Neuronal stem cell (in vitro differentiated cells): ENCODE data around the gene ROBO4.
A peak's percentile ranks its signal among the peaks of the same experiment; 100 is the strongest.

Experiments
- DNase-seq: peaks from one replicate; pipeline ENCODE4 v3.0.0-alpha.2; 2013; ENCODE audit warnings: low spot score
- H2AFZ ChIP-seq: one replicate; pipeline ENCODE4 v1.6.1; 2013; ENCODE audit warnings: mild to moderate bottlenecking, low read length, inconsistent platforms
- H2AK5ac ChIP-seq: 2 replicates; pipeline ENCODE4 v1.6.1; 2013; ENCODE audit warnings: low read depth, mild to moderate bottlenecking, inconsistent platforms, low read length, moderate library complexity, mixed read lengths
- H2BK120ac ChIP-seq: 2 replicates; pipeline ENCODE4 v1.6.1; 2013; ENCODE audit warnings: low read depth, mild to moderate bottlenecking, inconsistent platforms, low read length, moderate library complexity, mixed read lengths
- H2BK12ac ChIP-seq: one replicate; pipeline ENCODE4 v1.6.1; 2013; ENCODE audit warnings: low read length, inconsistent platforms
- H2BK15ac ChIP-seq: 2 replicates; pipeline ENCODE4 v1.6.1; 2013; ENCODE audit warnings: mild to moderate bottlenecking, low read length, inconsistent platforms, mixed read lengths
- H2BK5ac ChIP-seq: one replicate; pipeline ENCODE4 v1.6.1; 2013; ENCODE audit warnings: inconsistent platforms, mild to moderate bottlenecking, low read length, moderate library complexity
- H3K14ac ChIP-seq: one replicate; pipeline ENCODE4 v1.6.1; 2013; ENCODE audit warnings: low read length, inconsistent platforms
- H3K18ac ChIP-seq: 2 replicates; pipeline ENCODE4 v1.6.1; 2013; ENCODE audit warnings: low read length, inconsistent platforms
- H3K23ac ChIP-seq: 2 replicates; pipeline ENCODE4 v1.6.1; 2013; ENCODE audit warnings: low read depth, mild to moderate bottlenecking, mixed read lengths, low read length, inconsistent platforms; ENCODE audit not compliant: poor library complexity
- H3K27ac ChIP-seq: replicated peaks from 3 replicates; pipeline ENCODE4 v1.5.1; 2013; ENCODE audit warnings: low read length, inconsistent platforms
- H3K27me3 ChIP-seq, 3 experiments: 2 replicates each; pipeline ENCODE4 v1.6.1; 2013; ENCODE audit warnings: low read length in 3 of 3, mild to moderate bottlenecking in 2 of 3, inconsistent platforms in 1 of 3, low read depth in 1 of 3, mixed read lengths in 1 of 3, moderate library complexity in 1 of 3; ENCODE audit not compliant: control insufficient read depth in 3 of 3, insufficient read depth in 3 of 3
- H3K36me3 ChIP-seq, 2 donors: replicated peaks in 1 of 2; 2 replicates each; pipeline ENCODE4 v1.6.1; 2013; ENCODE audit warnings: low read length in 2 of 2; ENCODE audit not compliant: control insufficient read depth in 2 of 2, insufficient read depth in 2 of 2
- H3K4ac ChIP-seq: 2 replicates; pipeline ENCODE4 v1.6.1; 2013; ENCODE audit warnings: inconsistent platforms, mild to moderate bottlenecking, low read length, moderate library complexity
- H3K4me1 ChIP-seq, 2 donors: 1 replicate in 1 of 2; 2 replicates in 1 of 2; pipeline ENCODE4 v1.6.1; 2013; ENCODE audit warnings: low read length in 2 of 2, low read depth in 1 of 2; ENCODE audit not compliant: control insufficient read depth in 2 of 2, insufficient read depth in 1 of 2
- H3K4me2 ChIP-seq: one replicate; pipeline ENCODE4 v1.6.1; 2013; ENCODE audit warnings: mild to moderate bottlenecking, low read length, inconsistent platforms; ENCODE audit not compliant: insufficient read depth, poor library complexity, severe bottlenecking
- H3K4me3 ChIP-seq, 2 donors: 2 replicates each; pipeline ENCODE4 v1.5.1; 2013; ENCODE audit warnings: low read length in 2 of 2, mild to moderate bottlenecking in 2 of 2, inconsistent platforms in 1 of 2, moderate library complexity in 1 of 2
- H3K79me1 ChIP-seq: one replicate; pipeline ENCODE4 v1.6.1; 2013; ENCODE audit warnings: low read depth, mild to moderate bottlenecking, inconsistent platforms, low read length, moderate library complexity
- H3K9ac ChIP-seq: one replicate; pipeline ENCODE4 v1.6.1; 2013; ENCODE audit warnings: mild to moderate bottlenecking, low read depth, low read length, inconsistent platforms; ENCODE audit not compliant: poor library complexity
- H3K9me3 ChIP-seq, 2 donors: replicated peaks in 1 of 2; 2 replicates each; pipeline versions ENCODE3 to v1.6.1; 2013; ENCODE audit warnings: low read length in 2 of 2, mild to moderate bottlenecking in 2 of 2, inconsistent platforms in 1 of 2, low read depth in 1 of 2, mixed read lengths in 1 of 2, moderate library complexity in 1 of 2; ENCODE audit not compliant: control insufficient read depth in 2 of 2, insufficient read depth in 1 of 2
- H4K8ac ChIP-seq: one replicate; pipeline ENCODE4 v1.6.1; 2013; ENCODE audit warnings: low read depth, mild to moderate bottlenecking, inconsistent platforms, low read length, moderate library complexity
- H4K91ac ChIP-seq: one replicate; pipeline ENCODE4 v1.6.1; 2013; ENCODE audit warnings: low read length, low read depth, mild to moderate bottlenecking, inconsistent platforms; ENCODE audit not compliant: poor library complexity
- WGBS, 2 donors: extraction: QIAGEN DNeasy Blood & Tissue Kit; methylation state at CpG; one replicate each; pipeline ENCODE4 v1.1.7; 2013; ENCODE audit warnings: missing lambda C conversion rate in 2 of 2, mixed read lengths in 1 of 2; ENCODE audit not compliant: insufficient read length in 2 of 2, insufficient replicate concordance in 1 of 2; ENCODE audit errors: extremely low coverage in 2 of 2; 5-methylcytosine and 5-hydroxymethylcytosine counted together

The ROBO4 gene

GRCh38 chr11:124870430-124870829 is 27.2 kb downstream of the ROBO4 start:
- Histone ChIP-seq H3K9me3 (peaks cover 0 to 5% of the 10 kb centered on the region in 2 donors), H4K91ac (no peak overlapping the region)

GRCh38 chr11:124869856-124870387 is 27.7 kb downstream of the ROBO4 start:
- no CpG with 5 or more reads among the region's 14 CpGs for WGBS, 2 donors

More at GRCh38 chr11:124870430-124870829, 27.2 kb downstream of the ROBO4 start:
- Histone ChIP-seq H2BK12ac (no peak overlapping the region), H3K27me3 (peaks cover 36 to 99% (median 77%) of the 10 kb centered on the region in 3 experiments), H4K8ac (no peak overlapping the region), H3K4me1 (peaks cover 9 to 13% of the 10 kb centered on the region in 2 donors), H2BK15ac (no peak overlapping the region), H2AFZ (no peak overlapping the region), H3K14ac (no peak overlapping the region), H3K4me3 (no peak overlapping the region), H3K4me2 (no peak overlapping the region), H2BK5ac (peak overlapping the region; percentile 26), H3K36me3 (no peaks in the 10 kb centered on the region), H3K27ac (no peak overlapping the region), H3K23ac (no peak overlapping the region), H2BK120ac (no peak overlapping the region), H3K4ac (no peak overlapping the region), H3K9ac (peak overlapping the region; percentile 25), H2AK5ac (peak overlapping the region; percentile 71), H3K18ac (peak overlapping the region; percentile 1), H3K79me1 (peaks cover 1% of the 10 kb centered on the region)
- no peak for DNase-seq
- no CpG with 5 or more reads among the region's 7 CpGs for WGBS, 2 donors

GRCh38 chr11:124869331-124869730 is 28.3 kb downstream of the ROBO4 start:
- Histone ChIP-seq H3K4me2 (no peak overlapping the region), H3K4ac (no peak overlapping the region), H2AFZ (no peak overlapping the region), H3K4me1 (peaks cover 10 to 15% of the 10 kb centered on the region in 2 donors), H2BK12ac (no peak overlapping the region), H3K14ac (no peak overlapping the region), H2AK5ac (peak overlapping the region; percentile 11), H3K27ac (no peak overlapping the region), H3K18ac (no peak overlapping the region), H2BK120ac (no peak overlapping the region), H3K9me3 (peaks cover 0 to 5% of the 10 kb centered on the region in 2 donors), H3K23ac (no peak overlapping the region), H4K8ac (no peak overlapping the region), H2BK15ac (no peak overlapping the region), H3K4me3 (no peak overlapping the region), H4K91ac (no peak overlapping the region), H3K79me1 (no peaks in the 10 kb centered on the region), H3K27me3 (peaks cover 44 to 99% (median 80%) of the 10 kb centered on the region in 3 experiments), H2BK5ac (no peak overlapping the region), H3K9ac (no peak overlapping the region), H3K36me3 (no peaks in the 10 kb centered on the region)
- DNase-seq: no peak
- no CpG with 5 or more reads among the region's 16 CpGs for WGBS, 2 donors

More at GRCh38 chr11:124869856-124870387, 27.7 kb downstream of the ROBO4 start:
- Histone ChIP-seq H2BK5ac (peak overlapping the region; percentile 26), H3K4me2 (no peak overlapping the region), H3K14ac (no peak overlapping the region), H2AK5ac (peak overlapping the region; percentile 71), H2BK120ac (no peak overlapping the region), H3K4ac (no peak overlapping the region), H3K4me1 (peaks cover 10 to 13% of the 10 kb centered on the region in 2 donors), H3K79me1 (no peaks in the 10 kb centered on the region), H3K27ac (no peak overlapping the region), H3K27me3 (peaks cover 40 to 99% (median 77%) of the 10 kb centered on the region in 3 experiments), H3K9me3 (peaks cover 0 to 5% of the 10 kb centered on the region in 2 donors), H4K91ac (no peak overlapping the region), H3K36me3 (no peaks in the 10 kb centered on the region), H3K9ac (peak overlapping the region; percentile 25), H2BK12ac (no peak overlapping the region), H2AFZ (no peak overlapping the region), H2BK15ac (no peak overlapping the region), H3K4me3 (no peak overlapping the region), H4K8ac (no peak overlapping the region), H3K23ac (peak overlapping the region; percentile 65), H3K18ac (peak overlapping the region; percentile 16)
- DNase-seq: no peak

- Histone ChIP-seq H2AFZ (peak overlapping the region; percentile 71), H3K4me1 (peaks cover 10 to 18% of the 10 kb centered on the region in 2 donors), H4K8ac (no peak overlapping the region), H3K4me3 (no peak overlapping the region), H2BK5ac (no peak overlapping the region), H3K9me3 (peaks cover 0 to 5% of the 10 kb centered on the region in 2 donors), H2AK5ac (peak overlapping the region; percentile 11), H3K27ac (no peak overlapping the region), H3K14ac (no peak overlapping the region), H3K9ac (no peak overlapping the region), H3K4ac (no peak overlapping the region), H3K18ac (peak overlapping the region; percentile 62), H2BK12ac (peak overlapping the region; percentile 10), H3K23ac (peak overlapping the region; percentile 30), H2BK120ac (no peak overlapping the region), H2BK15ac (peak overlapping the region; percentile 10), H3K79me1 (no peaks in the 10 kb centered on the region), H3K27me3 (peaks cover 48 to 99% (median 83%) of the 10 kb centered on the region in 3 experiments), H3K4me2 (no peak overlapping the region), H4K91ac (no peak overlapping the region), H3K36me3 (no peaks in the 10 kb centered on the region)
- no peak for DNase-seq
- no CpG with 5 or more reads among the region's 63 CpGs for WGBS, 2 donors
Observed at GRCh38 chr11:124868331-124869274, 29.1 kb downstream of the ROBO4 start.
